ENCODE data around the gene PMEL. TPM values are rescaled to one million over a fixed set of nuclear protein-coding genes. Genes with fewer than 3 reads are reported as not detected.

The PMEL gene
- total and polyA plus RNA-seq, 2 donors (not counting 1 experiment from before 2014, with no cell fraction given): 0.32 to 0.46 TPM

DNA sequence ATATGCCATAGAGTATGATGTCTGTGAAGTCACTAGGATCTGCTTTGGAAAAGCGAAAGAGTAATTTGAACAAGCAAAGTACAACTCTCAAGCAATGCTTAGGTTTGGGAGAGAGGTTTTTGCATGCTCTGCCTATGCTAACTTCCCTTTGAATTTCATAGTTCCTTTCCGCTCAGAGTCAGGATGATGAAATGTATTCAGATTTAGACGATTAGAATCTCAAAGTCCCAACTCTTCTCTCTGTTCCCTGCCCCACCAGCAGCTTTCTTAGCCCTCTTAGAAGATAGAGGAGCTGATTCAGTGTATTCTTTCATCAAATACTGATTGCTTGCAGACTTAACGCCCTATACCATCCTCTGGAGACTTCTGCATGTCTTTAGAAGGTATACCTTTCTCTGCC lies 19.5 kb upstream of the PMEL start:
- no peak overlapping the region for H3K27ac Mint-ChIP-seq
- intact Hi-C loops (cut with micrococcal nuclease): no loop called here
- no peaks in the 10 kb centered on the region for H3K27me3 ChIP-seq (replicated peaks in 1 of 4; ENCODE audit: control extremely low read depth in 1 of 4, control insufficient read depth in 3 of 4, insufficient read depth in 4 of 4, low read length in 3 of 4)
- peaks cover 23% of the 10 kb centered on the region in 2 donors for H3K4me1 ChIP-seq (ENCODE audit: control insufficient read depth in 2 of 2, insufficient read depth in 2 of 2, low read length in 2 of 2)
- ChIA-PET CTCF (interaction anchor here (1.1 to 2.4 kb wide), 6 partner anchors 10 to 247 kb away, joined by 3 to 10 read pairs (median 5); partner anchors contain the start of genes RAB5B and SUOX), POLR2A (no interaction called here)
- DNase-seq (no peak), ATAC-seq (ENCODE audit: low read depth) (no peak)
- no peaks in the 10 kb centered on the region for H3K9me3 Mint-ChIP-seq (ENCODE audit: insufficient read depth)
- H3K4me2 ChIP-seq (replicated peaks; ENCODE audit: low read depth, low read length, poor library complexity, severe bottlenecking): no peak overlapping the region
- TF ChIP-seq EZH2 (IDR thresholded peaks at IDR 0.05; ENCODE audit: borderline replicate concordance, insufficient read depth, low read depth, low read length, poor library complexity, severe bottlenecking): no peak
- TF ChIP-seq, protein P1, sequence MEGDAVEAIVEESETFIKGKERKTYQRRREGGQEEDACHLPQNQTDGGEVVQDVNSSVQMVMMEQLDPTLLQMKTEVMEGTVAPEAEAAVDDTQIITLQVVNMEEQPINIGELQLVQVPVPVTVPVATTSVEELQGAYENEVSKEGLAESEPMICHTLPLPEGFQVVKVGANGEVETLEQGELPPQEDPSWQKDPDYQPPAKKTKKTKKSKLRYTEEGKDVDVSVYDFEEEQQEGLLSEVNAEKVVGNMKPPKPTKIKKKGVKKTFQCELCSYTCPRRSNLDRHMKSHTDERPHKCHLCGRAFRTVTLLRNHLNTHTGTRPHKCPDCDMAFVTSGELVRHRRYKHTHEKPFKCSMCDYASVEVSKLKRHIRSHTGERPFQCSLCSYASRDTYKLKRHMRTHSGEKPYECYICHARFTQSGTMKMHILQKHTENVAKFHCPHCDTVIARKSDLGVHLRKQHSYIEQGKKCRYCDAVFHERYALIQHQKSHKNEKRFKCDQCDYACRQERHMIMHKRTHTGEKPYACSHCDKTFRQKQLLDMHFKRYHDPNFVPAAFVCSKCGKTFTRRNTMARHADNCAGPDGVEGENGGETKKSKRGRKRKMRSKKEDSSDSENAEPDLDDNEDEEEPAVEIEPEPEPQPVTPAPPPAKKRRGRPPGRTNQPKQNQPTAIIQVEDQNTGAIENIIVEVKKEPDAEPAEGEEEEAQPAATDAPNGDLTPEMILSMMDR (IDR thresholded peaks at IDR 0.05): no peak
- H2AFZ ChIP-seq (ENCODE audit: insufficient read depth, low read depth, low read length, poor library complexity, severe bottlenecking): no peak overlapping the region
- no peak overlapping the region for H3K4me3 ChIP-seq (ENCODE audit: control extremely low read depth in 1 of 5, extremely low read depth in 1 of 5, insufficient read depth in 1 of 5, low read depth in 2 of 5, low read length in 4 of 5)
- H4K20me1 ChIP-seq (ENCODE audit: control insufficient read depth, insufficient read depth, low read length, poor library complexity, severe bottlenecking): peaks cover 16% of the 10 kb centered on the region
- H3K79me2 ChIP-seq (ENCODE audit: control insufficient read depth, insufficient read depth, low read length): peaks cover 31% of the 10 kb centered on the region
- peaks cover 20% of the 10 kb centered on the region for H3K4me1 Mint-ChIP-seq
- no peak overlapping the region for H3K27ac ChIP-seq (ENCODE audit: low read length in 2 of 2)
- WGBS (ENCODE audit: insufficient coverage): no CpG with 5 or more reads among the region's 4 CpGs
- H3K36me3 ChIP-seq (replicated peaks in 1 of 2; ENCODE audit: control extremely low read depth in 1 of 2, control insufficient read depth in 1 of 2, extremely low read depth in 1 of 2, insufficient read depth in 2 of 2, low read length in 1 of 2): peaks cover 9 to 25% of the 10 kb centered on the region in 2 experiments
- no peak overlapping the region for H3K9ac ChIP-seq (ENCODE audit: low read length)
- no peak overlapping the region for H3K4me3 Mint-ChIP-seq
- no peaks in the 10 kb centered on the region for H3K27me3 Mint-ChIP-seq
- H3K9me3 ChIP-seq (ENCODE audit: control extremely low read depth in 1 of 3, control insufficient read depth in 2 of 3, insufficient read depth in 1 of 3, low read length in 2 of 3): no peaks in the 10 kb centered on the region

DNA sequence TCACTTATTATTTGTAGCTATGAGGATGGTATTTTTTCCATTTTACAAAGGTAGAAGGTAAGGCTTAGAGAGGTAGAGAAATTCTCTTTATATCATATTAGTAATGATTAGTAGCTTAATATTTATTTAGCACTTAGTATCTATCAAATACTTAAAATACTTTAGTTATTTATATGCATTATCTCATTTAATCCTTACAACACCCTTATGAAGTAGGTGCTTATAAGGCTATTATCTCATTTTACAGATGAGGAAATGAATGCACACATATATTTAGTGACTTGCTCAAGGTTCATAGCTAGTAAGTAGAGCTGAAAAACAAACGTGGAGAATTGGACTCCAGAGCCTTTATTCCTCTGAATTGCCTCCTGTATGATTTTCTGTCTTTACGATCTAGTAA lies 19.0 kb upstream of the PMEL start:
- WGBS (ENCODE audit: insufficient coverage): 100% methylated on average over 1 of the region's 2 CpGs

More for the DNA sequence above, 19.0 kb upstream of the PMEL start:
- Histone ChIP-seq H3K27me3 (replicated peaks in 1 of 4; ENCODE audit: control extremely low read depth in 1 of 4, control insufficient read depth in 3 of 4, insufficient read depth in 4 of 4, low read length in 3 of 4) (no peaks in the 10 kb centered on the region), H3K4me3 (ENCODE audit: control extremely low read depth in 1 of 5, extremely low read depth in 1 of 5, insufficient read depth in 1 of 5, low read depth in 2 of 5, low read length in 4 of 5) (no peak overlapping the region), H3K79me2 (ENCODE audit: control insufficient read depth, insufficient read depth, low read length) (peaks cover 35% of the 10 kb centered on the region), H4K20me1 (ENCODE audit: control insufficient read depth, insufficient read depth, low read length, poor library complexity, severe bottlenecking) (peaks cover 19% of the 10 kb centered on the region), H2AFZ (ENCODE audit: insufficient read depth, low read depth, low read length, poor library complexity, severe bottlenecking) (no peak overlapping the region), H3K9me3 (ENCODE audit: control extremely low read depth in 1 of 3, control insufficient read depth in 2 of 3, insufficient read depth in 1 of 3, low read length in 2 of 3) (no peaks in the 10 kb centered on the region), H3K27ac (ENCODE audit: low read length in 2 of 2) (no peak overlapping the region), H3K4me2 (replicated peaks; ENCODE audit: low read depth, low read length, poor library complexity, severe bottlenecking) (no peak overlapping the region), H3K9ac (ENCODE audit: low read length) (no peak overlapping the region), H3K4me1 (ENCODE audit: control insufficient read depth in 2 of 2, insufficient read depth in 2 of 2, low read length in 2 of 2) (peaks cover 23% of the 10 kb centered on the region in 2 donors), H3K36me3 (replicated peaks in 1 of 2; ENCODE audit: control extremely low read depth in 1 of 2, control insufficient read depth in 1 of 2, extremely low read depth in 1 of 2, insufficient read depth in 2 of 2, low read length in 1 of 2) (peaks cover 8 to 22% of the 10 kb centered on the region in 2 experiments)
- ATAC-seq (ENCODE audit: low read depth) (no peak), DNase-seq (no peak)
- no peak overlapping the region for H3K27ac Mint-ChIP-seq
- no peak for TF ChIP-seq EZH2 (IDR thresholded peaks at IDR 0.05; ENCODE audit: borderline replicate concordance, insufficient read depth, low read depth, low read length, poor library complexity, severe bottlenecking)
- TF ChIP-seq, protein P1 (IDR thresholded peaks at IDR 0.05): no peak
- no peaks in the 10 kb centered on the region for H3K27me3 Mint-ChIP-seq
- H3K9me3 Mint-ChIP-seq (ENCODE audit: insufficient read depth): no peaks in the 10 kb centered on the region
- ChIA-PET POLR2A (interaction anchor here (0.7 kb wide), 1 partner anchor 11 kb away, joined by 3 read pairs; the partner anchor contains the start of gene RAB5B), CTCF (interaction anchor here (0.8 to 2.8 kb wide), 8 partner anchors 9 to 247 kb away, joined by 3 to 19 read pairs (median 5); partner anchors contain the start of gene SUOX)
- no peak overlapping the region for H3K4me3 Mint-ChIP-seq
- intact Hi-C loops (cut with micrococcal nuclease): no loop called here
- H3K4me1 Mint-ChIP-seq: peaks cover 20% of the 10 kb centered on the region
